Measurements from ENCODE around the gene UBE2I. TPM values are rescaled to one million over a fixed set of nuclear protein-coding genes. Genes with fewer than 3 reads are reported as not detected.

The UBE2I gene
- total and polyA plus RNA-seq, 3 experiments from 2014 or later: 101 to 257 (median 238) TPM

DNA sequence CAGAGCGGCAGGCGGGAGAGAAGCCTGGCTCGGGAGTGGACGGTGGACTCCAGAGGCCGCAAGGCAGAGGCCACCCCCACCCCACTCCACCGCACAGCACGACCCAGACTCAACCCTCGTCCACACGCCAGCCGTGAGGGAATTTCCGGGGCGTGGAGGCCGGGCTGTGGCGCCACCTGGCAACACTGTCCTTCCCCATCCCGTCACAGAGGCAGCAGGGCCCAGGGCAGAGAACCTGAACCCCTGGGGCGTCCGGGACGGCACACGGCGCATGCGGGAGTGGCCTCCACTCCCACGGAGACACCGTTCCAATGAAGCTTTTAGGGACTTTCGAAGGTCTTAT is 65.8 kb downstream of the UBE2I start:
- peaks cover 10 to 19% (median 13%) of the 10 kb centered on the region in 3 donors for H3K4me1 Mint-ChIP-seq
- no peak overlapping the region for H3K27ac ChIP-seq (ENCODE audit: low read depth, low read length)
- H3K36me3 Mint-ChIP-seq: peaks cover 0 to 34% (median 0%) of the 10 kb centered on the region in 3 donors
- H3K4me1 ChIP-seq (ENCODE audit: insufficient read depth, low read length): peaks cover 9% of the 10 kb centered on the region
- ChIA-PET POLR2A (no interaction called here), CTCF (no interaction called here)
- H3K4me3 ChIP-seq (ENCODE audit: low read length): no peak overlapping the region
- no peaks in the 10 kb centered on the region for H3K36me3 ChIP-seq (ENCODE audit: insufficient read depth, low read length)
- no peak for DNase-seq
- no peaks in the 10 kb centered on the region for H3K9me3 ChIP-seq (ENCODE audit: low read length)
- no peaks in the 10 kb centered on the region for H3K27me3 Mint-ChIP-seq
- no peak overlapping the region for H3K27ac Mint-ChIP-seq
- no peak overlapping the region for H3K4me3 Mint-ChIP-seq
- H3K9me3 Mint-ChIP-seq: no peaks in the 10 kb centered on the region
- no peaks in the 10 kb centered on the region for H3K27me3 ChIP-seq (ENCODE audit: insufficient read depth, low read length, poor library complexity, severe bottlenecking)

DNA sequence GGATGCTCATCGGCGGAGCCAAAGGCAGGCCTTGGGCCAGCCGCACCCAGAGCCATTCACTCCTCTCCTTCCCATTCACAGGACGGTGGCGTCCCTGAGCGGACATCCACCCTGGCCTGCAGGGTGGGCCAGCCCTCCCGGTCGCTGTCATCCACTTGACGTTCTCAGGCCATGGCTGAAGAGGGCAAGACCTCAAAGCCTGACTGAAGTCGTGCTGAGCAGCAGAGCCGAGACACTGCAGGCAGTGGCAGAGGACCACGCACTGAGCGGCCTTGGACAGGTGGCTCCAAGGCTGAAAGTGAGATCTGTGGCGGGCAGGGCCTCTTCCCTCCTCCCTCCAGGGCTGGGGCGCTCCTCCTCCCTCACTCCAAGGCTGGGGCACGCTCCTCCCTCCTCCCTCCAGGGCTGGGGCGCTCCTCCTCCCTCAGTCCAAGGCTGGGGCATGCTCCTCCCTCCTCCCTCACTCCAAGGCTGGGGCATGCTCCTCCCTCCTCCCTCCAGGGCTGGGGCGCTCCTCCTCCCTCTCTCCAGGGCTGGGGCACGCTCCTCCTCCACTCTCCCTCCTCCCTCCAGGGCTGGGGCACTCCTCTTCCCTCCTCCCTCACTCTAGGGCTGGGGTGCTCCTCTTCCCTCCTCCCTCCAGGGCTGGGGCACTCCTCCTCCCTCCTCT is 66.4 kb downstream of the UBE2I start:
- Histone ChIP-seq H3K36me3 (ENCODE audit: insufficient read depth, low read length) (no peaks in the 10 kb centered on the region), H3K4me3 (ENCODE audit: low read length) (no peak overlapping the region), H3K4me1 (ENCODE audit: insufficient read depth, low read length) (peaks cover 9% of the 10 kb centered on the region), H3K27ac (ENCODE audit: low read depth, low read length) (no peak overlapping the region), H3K27me3 (ENCODE audit: insufficient read depth, low read length, poor library complexity, severe bottlenecking) (no peaks in the 10 kb centered on the region), H3K9me3 (ENCODE audit: low read length) (no peaks in the 10 kb centered on the region)
- Mint-ChIP-seq H3K4me1 (peaks cover 11 to 21% (median 14%) of the 10 kb centered on the region in 3 donors), H3K36me3 (peaks cover 0 to 32% (median 0%) of the 10 kb centered on the region in 3 donors), H3K9me3 (no peaks in the 10 kb centered on the region), H3K4me3 (no peak overlapping the region), H3K27ac (no peak overlapping the region), H3K27me3 (no peaks in the 10 kb centered on the region)
- ChIA-PET POLR2A (no interaction called here), CTCF (no interaction called here)
- DNase-seq: no peak

Other genes starting within 250 kb of the UBE2I start
- gene SSTR5, start 236.9 kb upstream of the UBE2I start, total RNA-seq: not detected
- not detected for gene SSTR5, start 236.9 kb upstream of the UBE2I start, polyA plus RNA-seq
- gene C1QTNF8, start 213.4 kb upstream of the UBE2I start, total RNA-seq: not detected
- not detected for gene C1QTNF8, start 213.4 kb upstream of the UBE2I start, polyA plus RNA-seq
- gene CACNA1H, start 156.5 kb upstream of the UBE2I start, total RNA-seq: under 1 TPM; 0.31 to 0.42 TPM
- 0.40 TPM for gene CACNA1H, start 156.5 kb upstream of the UBE2I start, polyA plus RNA-seq
- gene TPSG1, start 84.4 kb upstream of the UBE2I start, total RNA-seq: not detected
- not detected for gene TPSG1, start 84.4 kb upstream of the UBE2I start, polyA plus RNA-seq
- gene TPSB2, start 79.5 kb upstream of the UBE2I start, total RNA-seq: not detected
- not detected for gene TPSB2, start 79.5 kb upstream of the UBE2I start, polyA plus RNA-seq
- not detected for gene TPSAB1, start 68.9 kb upstream of the UBE2I start, total RNA-seq
- gene TPSAB1, start 68.9 kb upstream of the UBE2I start, polyA plus RNA-seq: not detected
- gene TPSD1, start 53.6 kb upstream of the UBE2I start, total RNA-seq: not detected
- gene TPSD1, start 53.6 kb upstream of the UBE2I start, polyA plus RNA-seq: not detected
- 1 to 10 TPM; 7.2 to 7.5 TPM for gene BAIAP3, start 24.0 kb downstream of the UBE2I start, total RNA-seq
- gene BAIAP3, start 24.0 kb downstream of the UBE2I start, polyA plus RNA-seq: 8.3 TPM
- 100 to 1,000 TPM in 1 of 2 experiments, 10 to 100 TPM in 1; 91.8 to 102 TPM for gene TSR3, start 42.2 kb downstream of the UBE2I start, total RNA-seq
- gene TSR3, start 42.2 kb downstream of the UBE2I start, polyA plus RNA-seq: 109 TPM
- gene GNPTG, start 42.3 kb downstream of the UBE2I start, total RNA-seq: 10 to 100 TPM; 32.3 to 34.4 TPM
- gene GNPTG, start 42.3 kb downstream of the UBE2I start, polyA plus RNA-seq: 63.3 TPM
- 10 to 100 TPM; 32.9 to 38.0 TPM for gene UNKL, start 105.1 kb downstream of the UBE2I start, total RNA-seq
- gene UNKL, start 105.1 kb downstream of the UBE2I start, polyA plus RNA-seq: 8.1 TPM
- 10 to 100 TPM; 27.0 to 27.2 TPM for gene UQCC4, start 111.1 kb downstream of the UBE2I start, total RNA-seq
- gene UQCC4, start 111.1 kb downstream of the UBE2I start, polyA plus RNA-seq: 33.7 TPM
- gene PERCC1, start 121.4 kb downstream of the UBE2I start, total RNA-seq: under 1 TPM; 0.33 to 0.48 TPM
- gene PERCC1, start 121.4 kb downstream of the UBE2I start, polyA plus RNA-seq: not detected
- gene CCDC154, start 134.9 kb downstream of the UBE2I start, total RNA-seq: 1 to 10 TPM; 2.3 to 2.8 TPM
- gene CCDC154, start 134.9 kb downstream of the UBE2I start, polyA plus RNA-seq: not detected
- gene CLCN7, start 165.4 kb downstream of the UBE2I start, total RNA-seq: 10 to 100 TPM; 52.8 to 59.1 TPM
- 29.3 TPM for gene CLCN7, start 165.4 kb downstream of the UBE2I start, polyA plus RNA-seq
- not detected for gene PTX4, start 179.3 kb downstream of the UBE2I start, total RNA-seq
- gene PTX4, start 179.3 kb downstream of the UBE2I start, polyA plus RNA-seq: not detected
- gene TELO2, start 183.7 kb downstream of the UBE2I start, total RNA-seq: 10 to 100 TPM; 84.7 to 84.9 TPM
- 14.0 TPM for gene TELO2, start 183.7 kb downstream of the UBE2I start, polyA plus RNA-seq
- gene TMEM204, start 224.0 kb downstream of the UBE2I start, total RNA-seq: 10 to 100 TPM; 27.1 to 30.9 TPM
- gene TMEM204, start 224.0 kb downstream of the UBE2I start, polyA plus RNA-seq: 68.4 TPM

Data from CD8-positive, alpha-beta memory T cell (primary cell).